Pons (tissue), 1 donor: ENCODE data around the gene NOXO1.

Experiments
- DNase-seq: peaks from one replicate; pipeline ENCODE4 v3.0.0-alpha.2; 2016; ENCODE audit warnings: low spot score

The NOXO1 gene

GRCh38 chr16:1979271-1980029 is 1.8 kb downstream of the NOXO1 start:
- DNase-seq, result no peak

DNA sequence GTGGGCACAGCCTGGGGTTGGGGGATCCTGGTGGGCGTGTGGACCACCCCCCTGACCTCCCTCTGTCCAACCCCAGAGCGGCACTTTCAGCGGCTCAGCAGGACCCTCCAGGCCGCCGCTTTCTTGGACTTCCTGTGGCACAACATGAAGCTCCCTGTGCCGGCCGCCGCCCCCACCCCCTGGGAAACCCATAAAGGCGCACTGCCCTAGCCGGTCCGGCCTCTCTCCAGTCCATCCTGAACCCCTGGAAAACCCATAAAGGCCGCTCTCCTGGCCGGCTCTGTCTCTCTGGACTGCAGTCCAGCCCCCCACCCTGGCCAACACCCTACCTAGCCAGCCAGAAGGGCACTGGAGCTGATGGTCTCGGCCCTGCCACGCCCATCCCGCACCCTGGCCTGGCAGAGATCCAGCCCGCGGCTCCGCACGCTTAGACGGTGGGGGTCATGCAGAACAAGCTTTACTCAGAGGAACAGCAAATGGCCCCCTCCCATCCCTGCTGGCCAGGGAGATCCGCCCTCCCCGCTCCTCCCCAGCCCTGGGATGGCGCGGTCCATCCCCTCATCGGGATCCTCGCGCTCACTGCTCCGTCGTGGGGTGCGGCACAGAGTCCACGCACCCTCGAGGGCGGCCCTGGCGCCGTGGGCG is 2.7 kb downstream of the NOXO1 start:
- no peak for DNase-seq

DNA sequence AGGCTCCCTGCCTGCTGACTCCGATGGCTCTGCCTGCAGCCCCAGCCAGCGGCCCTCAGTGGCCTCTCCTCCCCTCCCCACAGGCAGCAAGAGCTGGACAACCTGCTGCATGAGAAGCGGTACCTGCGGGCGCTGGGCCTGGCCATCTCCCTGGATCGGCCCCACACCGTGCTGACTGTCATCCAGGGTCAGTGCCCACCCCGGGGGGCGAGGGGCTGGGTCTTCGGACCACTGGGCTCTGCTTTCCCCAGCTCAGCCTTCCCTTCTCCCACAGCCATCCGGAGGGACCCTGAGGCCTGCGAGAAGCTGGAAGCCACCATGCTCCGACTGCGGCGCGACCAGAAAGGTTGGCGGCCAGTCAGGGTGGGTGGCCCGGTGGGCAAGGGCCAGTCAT is 3.4 kb downstream of the NOXO1 start:
- DNase-seq, result no peak

- no peak for DNase-seq
Measured at GRCh38 chr16:1976951-1977874, 4.1 kb downstream of the NOXO1 start.

DNA sequence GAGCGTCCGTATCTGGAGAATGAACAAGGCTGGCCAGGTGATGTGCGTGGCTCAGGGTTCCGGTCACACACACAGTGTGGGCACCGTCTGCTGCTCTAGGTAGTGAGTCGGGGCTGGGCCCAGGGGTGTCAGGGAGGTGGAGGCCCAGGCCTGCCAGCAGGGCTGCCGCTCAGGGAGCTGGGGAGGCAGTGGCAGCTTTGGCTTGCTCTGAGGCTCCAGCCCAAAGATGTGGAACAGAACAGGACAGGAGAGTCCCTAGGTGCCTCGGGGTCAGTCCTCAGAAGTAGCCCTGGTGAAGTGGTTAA is 5.1 kb downstream of the NOXO1 start:
- DNase-seq, result no peak

DNA sequence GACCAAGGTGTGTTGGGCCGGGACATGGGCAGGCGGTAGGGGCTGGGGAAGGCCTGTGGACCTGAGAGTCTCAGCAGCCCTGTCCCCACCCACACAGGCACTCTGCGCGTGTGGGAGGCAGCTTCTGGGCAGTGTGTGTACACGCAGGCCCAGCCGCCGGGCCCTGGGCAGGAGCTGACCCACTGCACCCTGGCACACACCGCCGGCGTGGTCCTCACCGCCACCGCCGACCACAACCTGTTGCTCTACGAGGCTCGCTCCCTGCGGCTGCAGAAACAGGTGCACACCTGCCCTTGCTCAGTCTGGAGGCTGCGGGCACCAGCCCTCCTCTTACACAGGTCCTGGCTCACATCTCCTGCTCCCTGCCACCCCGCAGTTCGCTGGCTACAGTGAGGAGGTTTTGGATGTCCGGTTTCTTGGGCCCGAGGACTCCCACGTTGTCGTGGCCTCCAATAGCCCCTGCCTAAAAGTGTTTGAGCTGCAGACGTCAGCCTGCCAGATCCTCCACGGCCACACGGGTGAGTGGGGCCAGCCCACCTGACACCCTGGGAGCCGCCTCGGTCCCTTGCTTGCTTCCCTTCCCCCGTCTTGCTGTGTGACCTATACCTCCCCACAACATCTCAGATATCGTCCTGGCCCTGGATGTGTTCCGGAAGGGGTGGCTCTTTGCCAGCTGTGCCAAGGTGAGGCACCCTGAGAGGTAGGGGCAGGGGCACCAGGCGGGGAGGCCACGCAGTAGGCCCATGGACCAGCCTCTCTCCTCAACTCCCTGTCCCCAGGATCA is 5.6 kb downstream of the NOXO1 start:
- DNase-seq, result no peak

DNA sequence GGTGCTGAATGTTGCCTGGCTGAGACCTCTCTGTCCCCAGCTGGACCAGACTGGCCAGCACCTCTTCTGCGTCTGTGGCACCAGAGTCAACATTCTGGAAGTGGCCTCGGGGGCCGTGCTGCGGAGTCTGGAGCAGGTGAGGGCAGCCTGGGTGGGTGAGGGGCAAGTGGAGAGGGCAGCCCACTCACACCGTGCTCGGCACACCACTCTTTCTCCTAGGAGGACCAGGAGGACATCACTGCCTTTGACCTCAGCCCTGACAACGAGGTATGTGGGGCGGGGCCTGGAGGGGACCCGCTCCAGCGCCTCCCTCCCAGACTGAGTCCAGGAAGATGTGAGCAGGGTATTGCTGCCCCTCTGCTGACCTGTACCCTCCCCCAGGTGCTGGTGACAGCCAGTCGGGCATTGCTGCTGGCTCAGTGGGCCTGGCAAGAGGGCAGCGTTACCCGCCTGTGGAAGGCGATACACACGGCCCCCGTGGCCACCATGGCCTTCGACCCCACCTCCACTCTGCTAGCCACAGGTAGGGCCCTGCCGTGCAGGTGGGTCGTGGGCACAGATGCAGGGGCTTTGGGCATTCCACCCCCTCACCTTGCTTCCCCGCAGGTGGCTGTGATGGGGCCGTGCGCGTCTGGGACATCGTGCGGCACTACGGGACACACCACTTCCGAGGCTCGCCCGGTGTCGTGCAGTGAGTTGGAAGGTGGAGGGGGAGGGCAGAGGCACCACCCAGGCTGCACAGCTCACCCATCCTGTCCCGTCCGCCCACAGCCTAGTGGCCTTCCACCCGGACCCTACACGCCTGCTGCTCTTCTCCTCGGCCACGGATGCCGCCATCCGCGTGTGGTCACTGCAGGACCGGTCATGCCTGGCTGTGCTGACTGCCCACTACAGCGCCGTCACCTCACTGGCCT is 6.9 kb downstream of the NOXO1 start:
- no peak for DNase-seq

DNA sequence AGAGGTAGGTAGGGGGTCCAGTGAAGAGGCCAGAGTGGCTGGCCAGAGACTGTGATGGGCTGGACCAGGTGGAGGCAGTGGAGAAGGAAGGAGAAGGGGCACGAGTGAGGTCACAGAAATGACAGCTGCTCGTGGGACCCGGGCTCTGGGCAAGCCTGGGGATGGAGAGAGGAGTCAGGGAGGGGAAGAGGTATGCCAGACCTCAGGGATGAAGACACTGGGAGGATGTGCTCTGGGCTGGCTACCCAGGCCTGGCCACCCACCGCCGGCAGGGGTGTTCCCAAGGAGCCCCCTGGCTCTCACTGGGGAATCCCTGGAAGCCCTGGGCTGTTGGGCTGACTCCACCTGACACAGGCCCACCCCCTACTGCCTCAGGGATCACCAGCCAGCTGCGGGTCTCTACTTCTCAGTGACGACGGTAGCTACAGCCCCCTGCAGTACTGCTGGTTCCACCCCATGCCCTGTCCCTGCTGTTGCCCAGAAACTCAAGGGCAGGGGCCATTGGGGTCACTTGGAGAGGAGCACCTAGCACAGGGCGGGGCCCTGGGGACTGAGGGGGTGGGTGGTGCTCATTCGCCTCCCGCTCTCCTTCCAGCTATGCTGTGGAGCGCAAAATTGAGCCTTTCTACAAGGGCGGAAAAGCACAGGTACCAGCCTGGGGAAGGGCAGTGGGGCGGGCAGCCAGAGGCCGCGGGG is 7.7 kb downstream of the NOXO1 start:
- no peak for DNase-seq

DNA sequence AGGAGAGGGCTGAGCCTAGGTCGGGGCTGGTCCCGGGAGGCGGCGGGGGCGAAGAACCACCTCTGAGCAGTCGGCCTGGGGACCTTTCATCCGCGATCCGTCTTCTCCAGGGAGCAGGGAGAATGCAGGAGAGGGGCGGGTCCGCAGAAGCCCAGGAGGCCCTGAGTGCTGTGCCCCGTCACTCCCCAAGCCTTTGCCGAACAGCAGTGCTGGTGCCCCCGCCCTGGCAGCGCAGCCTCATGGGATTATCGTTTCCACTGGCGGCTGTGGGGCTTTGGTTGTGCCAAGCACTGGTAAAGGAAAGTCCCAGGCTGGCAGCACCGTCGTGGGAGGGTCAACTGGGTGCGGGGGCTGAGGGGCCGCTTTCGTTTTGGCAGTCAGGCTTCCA is 8.8 kb downstream of the NOXO1 start:
- no peak for DNase-seq

GRCh38 chr16:1971796-1972489 is 9.3 kb downstream of the NOXO1 start, which contains the start of gene TBL3:
Gene TBL3 (plus strand): TSS chr16:1972053. CDS start chr16:1972165, 112 bp downstream.
- DNase-seq, result peak; percentile 87

DNA sequence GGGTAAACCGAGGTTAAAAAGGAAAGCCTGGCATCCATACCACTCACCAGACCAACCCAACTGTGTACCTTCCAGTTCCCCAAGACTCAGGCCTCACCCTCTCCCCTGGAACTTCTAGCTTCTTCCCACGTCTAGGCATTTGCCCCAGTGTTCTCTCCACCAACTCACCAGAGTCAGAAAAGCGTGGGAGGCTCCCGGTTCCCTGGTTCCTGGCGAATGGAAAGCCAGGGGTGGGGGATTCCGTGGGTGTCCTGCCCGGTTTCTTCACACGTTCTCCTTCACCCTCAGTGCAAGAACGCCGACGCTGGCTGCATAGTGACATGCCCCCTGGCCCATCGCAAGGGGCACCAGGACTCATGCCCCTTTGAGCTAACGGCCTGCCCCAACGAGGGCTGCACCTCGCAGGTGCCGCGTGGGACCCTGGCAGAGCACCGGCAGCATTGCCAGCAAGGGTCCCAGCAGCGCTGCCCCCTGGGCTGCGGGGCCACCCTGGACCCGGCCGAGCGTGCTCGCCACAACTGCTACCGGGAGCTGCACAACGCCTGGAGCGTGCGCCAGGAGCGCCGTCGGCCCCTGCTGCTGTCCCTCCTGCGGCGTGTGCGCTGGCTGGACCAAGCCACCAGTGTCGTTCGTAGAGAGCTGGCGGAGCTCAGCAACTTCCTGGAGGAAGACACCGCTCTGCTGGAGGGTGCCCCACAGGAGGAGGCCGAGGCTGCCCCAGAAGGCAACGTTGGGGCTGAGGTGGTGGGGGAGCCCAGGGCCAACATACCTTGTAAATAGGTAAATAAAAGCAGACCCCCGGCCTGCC is 12.9 kb downstream of the NOXO1 start:
- DNase-seq, result no peak

GRCh38 chr16:1966460-1966859 is 14.8 kb downstream of the NOXO1 start, which contains the start of gene RNF151:
Gene RNF151 (plus strand): TSS chr16:1966856. CDS start chr16:1966882, 26 bp downstream.
- no peak for DNase-seq

- no peak for DNase-seq
Measured at GRCh38 chr16:1965396-1966001, 15.8 kb downstream of the NOXO1 start.

GRCh38 chr16:1964506-1965395 is 16.5 kb downstream of the NOXO1 start, which contains the start of gene RPS2:
Gene RPS2 (minus strand): TSS chr16:1964826. CDS start chr16:1964625, 201 bp downstream.
- peak; percentile 98 for DNase-seq

DNA sequence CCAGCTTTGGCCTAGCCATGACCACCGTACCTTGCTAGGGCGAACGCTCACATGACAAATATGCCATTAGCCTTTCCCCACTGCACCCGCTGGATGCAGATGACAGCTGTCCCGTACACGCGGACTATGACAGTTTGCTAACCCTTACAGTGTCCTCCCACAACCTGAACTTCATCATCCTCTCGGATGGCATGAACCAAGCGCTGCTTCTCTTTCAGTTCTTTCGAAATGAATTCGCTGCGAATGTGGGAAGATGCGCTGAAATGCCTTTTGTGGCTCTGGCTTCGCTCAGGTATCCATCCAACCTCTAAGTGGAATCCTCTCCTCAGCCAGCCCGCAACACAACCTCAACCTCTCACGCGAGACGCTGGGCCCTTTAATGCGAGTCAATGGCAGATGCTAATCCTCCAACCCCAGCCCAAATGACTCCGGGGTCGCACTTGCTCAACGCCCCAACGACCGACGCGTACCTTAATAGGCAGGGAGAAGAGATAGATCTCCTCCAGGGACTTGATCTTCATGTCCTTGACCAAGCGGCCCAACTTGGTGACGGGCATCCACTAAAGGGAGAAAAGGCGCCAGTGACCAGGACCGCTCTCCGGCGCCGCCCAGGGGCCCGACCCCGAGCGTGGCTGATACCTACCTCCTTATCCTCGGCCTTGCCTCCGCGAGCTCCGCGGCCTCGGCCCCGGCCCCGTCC is 17.3 kb downstream of the NOXO1 start:
- DNase-seq, result no peak
